Keratinocyte (primary cell): Measurements from ENCODE around the gene PFKFB3. TPM values are rescaled to one million over a fixed set of nuclear protein-coding genes. Genes with fewer than 3 reads are reported as not detected.

Source experiments
- DNase-seq: peaks from one replicate; pipeline ENCODE4 v3.0.0-alpha.2; 2011; ENCODE audit warnings: low read depth, missing footprints, low spot score
- FAIRE-seq: peaks from 2 replicates; lab custom pipeline; 2011; peaks lifted over from hg19 to GRCh38; lab: Jason Lieb, UNC
- H2AFZ ChIP-seq: 2 replicates; pipeline ENCODE4 v1.6.0; 2012; ENCODE audit warnings: low read length, control low read depth, inconsistent platforms; ENCODE audit not compliant: control insufficient read depth
- H3K27ac ChIP-seq: 2 replicates; pipeline ENCODE4 v1.5.1; 2011; ENCODE audit warnings: low read length; ENCODE audit not compliant: control insufficient read depth, insufficient read depth
- H3K27me3 ChIP-seq: 3 replicates; pipeline ENCODE4 v1.6.0; 2011; ENCODE audit warnings: low read length; ENCODE audit not compliant: control insufficient read depth, insufficient read depth; ENCODE audit errors: extremely low read depth
- H3K36me3 ChIP-seq, 2 experiments: 2 replicates in 1 of 2; 3 replicates in 1 of 2; pipeline ENCODE4 v1.5.1; 2011; ENCODE audit warnings: low read length in 2 of 2, mild to moderate bottlenecking in 1 of 2; ENCODE audit not compliant: control insufficient read depth in 2 of 2, insufficient read depth in 2 of 2; ENCODE audit errors: extremely low read depth in 1 of 2
- H3K4me1 ChIP-seq: 3 replicates; pipeline ENCODE4 v1.5.1; 2011; ENCODE audit warnings: low read length; ENCODE audit not compliant: control insufficient read depth, insufficient read depth; ENCODE audit errors: extremely low read depth
- H3K4me2 ChIP-seq: 3 replicates; pipeline ENCODE4 v1.6.0; 2011; ENCODE audit warnings: low read depth, low read length; ENCODE audit not compliant: control insufficient read depth, insufficient read depth; ENCODE audit errors: extremely low read depth
- H3K4me3 ChIP-seq, 3 experiments: fragments of 200-600 bp in 1 of 3; sonication (generic) in 1 of 3; 2 replicates in 2 of 3; 3 replicates in 1 of 3; pipeline ENCODE4 v1.5.1; 2011 to 2016; ENCODE audit warnings: low read length in 3 of 3, mild to moderate bottlenecking in 3 of 3, control low read depth in 2 of 3, inconsistent platforms in 1 of 3, low read depth in 1 of 3, mixed read lengths in 1 of 3, mixed run types in 1 of 3, moderate library complexity in 1 of 3; ENCODE audit not compliant: control insufficient read depth in 2 of 3, insufficient read depth in 2 of 3; ENCODE audit errors: extremely low read depth in 1 of 3
- H3K79me2 ChIP-seq: 2 replicates; pipeline ENCODE4 v1.6.0; 2012; ENCODE audit warnings: low read length; ENCODE audit not compliant: control insufficient read depth, insufficient read depth
- H3K9ac ChIP-seq: 3 replicates; pipeline ENCODE4 v1.6.0; 2011; ENCODE audit warnings: low read length; ENCODE audit not compliant: control insufficient read depth, insufficient read depth; ENCODE audit errors: extremely low read depth
- H3K9me1 ChIP-seq: 3 replicates; pipeline ENCODE4 v1.6.0; 2011; ENCODE audit warnings: low read length; ENCODE audit not compliant: control insufficient read depth, insufficient read depth; ENCODE audit errors: extremely low read depth
- H3K9me3 ChIP-seq: 2 replicates; pipeline ENCODE4 v1.5.1; 2012; ENCODE audit warnings: low read depth, low read length; ENCODE audit not compliant: control insufficient read depth
- H4K20me1 ChIP-seq: 3 replicates; pipeline ENCODE4 v1.6.0; 2011; ENCODE audit warnings: low read length; ENCODE audit not compliant: control insufficient read depth, insufficient read depth; ENCODE audit errors: extremely low read depth
- EZH2 ChIP-seq: IDR thresholded peaks from one replicate; pipeline ENCODE4 v1.6.1; 2012; ENCODE audit warnings: inconsistent platforms, mild to moderate bottlenecking, low read length, moderate library complexity
- dilution Hi-C: fragments of 300-500 bp; cut with MboI; formaldehyde crosslinking; loops from one replicate; pipeline ENCODE4 v1.7.0; 2020; ENCODE audit warnings: low sequenced_read_pairs; ENCODE audit not compliant: extremely low pct_ligation_motif_present
- polyA plus RNA-seq, 5 experiments: library from polyadenylated mRNA; depleted of rRNA in 3 of 5; stranded (reverse) in 3 of 5; stranded (forward) in 1 of 5; unstranded in 1 of 5; fragments of >200 nt; gene quantifications; 1 replicate in 1 of 5; 2 replicates in 3 of 5; 3 replicates in 1 of 5; pipeline versions ENCODE4 v1.2.1 to v1.2.3, GENCODE V29; 2011 to 2012; ENCODE audit warnings: missing spikeins in 2 of 5, low read depth in 1 of 5, low replicate concordance in 1 of 5
- TF ChIP-seq, protein P1 (sequence below), 3 experiments: IDR thresholded peaks in 1 of 3; conservative IDR thresholded peaks in 1 of 3; optimal IDR thresholded peaks in 1 of 3; 2 replicates in 2 of 3; 3 replicates in 1 of 3; pipeline versions ENCODE3 to v1.5.1; 2011; ENCODE audit warnings: low read length in 3 of 3, mild to moderate bottlenecking in 3 of 3, moderate library complexity in 2 of 3, control low read depth in 1 of 3, inconsistent platforms in 1 of 3; ENCODE audit not compliant: insufficient read depth in 2 of 3; ENCODE audit errors: extremely low read depth in 1 of 3

Gene PFKFB3
- polyA plus RNA-seq, 1 donor (not counting 4 experiments of a cell fraction or from before 2014, with no cell fraction given) = 18.6 TPM

DNA sequence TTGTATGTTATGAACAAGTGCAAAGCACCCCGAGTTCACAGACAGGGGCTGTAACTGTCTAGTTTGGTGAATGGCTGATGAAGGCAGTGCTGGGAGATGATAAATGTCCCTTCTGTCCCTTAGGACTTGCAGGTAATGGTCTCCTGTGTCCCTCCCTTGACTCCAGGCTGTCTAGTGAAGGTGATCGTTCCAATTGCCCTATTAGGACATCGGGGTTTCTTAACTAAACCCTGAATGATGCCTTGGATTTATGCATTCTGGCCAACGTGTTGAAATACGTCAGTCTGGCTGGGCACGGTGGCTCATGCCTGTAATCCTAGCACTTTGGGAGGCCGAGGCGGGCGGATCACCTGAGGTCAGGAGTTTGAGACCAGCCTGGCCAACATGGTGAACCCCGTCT is 69.4 kb downstream of the PFKFB3 start:
- Histone ChIP-seq H3K4me3 (no peak overlapping the region), H3K36me3 (no peaks in the 10 kb centered on the region), H3K9ac (no peak overlapping the region), H2AFZ (no peak overlapping the region), H3K9me1 (no peaks in the 10 kb centered on the region), H3K4me2 (no peak overlapping the region), H3K9me3 (no peaks in the 10 kb centered on the region), H3K27me3 (no peaks in the 10 kb centered on the region), H3K27ac (no peak overlapping the region), H3K79me2 (no peaks in the 10 kb centered on the region), H4K20me1 (no peaks in the 10 kb centered on the region), H3K4me1 (peaks cover 15% of the 10 kb centered on the region)
- TF ChIP-seq EZH2 = no peak
- TF ChIP-seq, protein P1, sequence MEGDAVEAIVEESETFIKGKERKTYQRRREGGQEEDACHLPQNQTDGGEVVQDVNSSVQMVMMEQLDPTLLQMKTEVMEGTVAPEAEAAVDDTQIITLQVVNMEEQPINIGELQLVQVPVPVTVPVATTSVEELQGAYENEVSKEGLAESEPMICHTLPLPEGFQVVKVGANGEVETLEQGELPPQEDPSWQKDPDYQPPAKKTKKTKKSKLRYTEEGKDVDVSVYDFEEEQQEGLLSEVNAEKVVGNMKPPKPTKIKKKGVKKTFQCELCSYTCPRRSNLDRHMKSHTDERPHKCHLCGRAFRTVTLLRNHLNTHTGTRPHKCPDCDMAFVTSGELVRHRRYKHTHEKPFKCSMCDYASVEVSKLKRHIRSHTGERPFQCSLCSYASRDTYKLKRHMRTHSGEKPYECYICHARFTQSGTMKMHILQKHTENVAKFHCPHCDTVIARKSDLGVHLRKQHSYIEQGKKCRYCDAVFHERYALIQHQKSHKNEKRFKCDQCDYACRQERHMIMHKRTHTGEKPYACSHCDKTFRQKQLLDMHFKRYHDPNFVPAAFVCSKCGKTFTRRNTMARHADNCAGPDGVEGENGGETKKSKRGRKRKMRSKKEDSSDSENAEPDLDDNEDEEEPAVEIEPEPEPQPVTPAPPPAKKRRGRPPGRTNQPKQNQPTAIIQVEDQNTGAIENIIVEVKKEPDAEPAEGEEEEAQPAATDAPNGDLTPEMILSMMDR (optimal IDR thresholded peaks at IDR 0.05 in 1 of 3, IDR thresholded peaks at IDR 0.05 in 1 of 3, conservative IDR thresholded peaks at IDR 0.05 in 1 of 3; ENCODE audit: extremely low read depth in 1 of 3, insufficient read depth in 2 of 3, low read length in 3 of 3) = no peak
- no peak for DNase-seq
- dilution Hi-C loops = loop anchor here (25.0 kb wide), 1 partner anchor 115 kb away; no protein-coding TSS in a partner anchor
- no peak for FAIRE-seq

DNA sequence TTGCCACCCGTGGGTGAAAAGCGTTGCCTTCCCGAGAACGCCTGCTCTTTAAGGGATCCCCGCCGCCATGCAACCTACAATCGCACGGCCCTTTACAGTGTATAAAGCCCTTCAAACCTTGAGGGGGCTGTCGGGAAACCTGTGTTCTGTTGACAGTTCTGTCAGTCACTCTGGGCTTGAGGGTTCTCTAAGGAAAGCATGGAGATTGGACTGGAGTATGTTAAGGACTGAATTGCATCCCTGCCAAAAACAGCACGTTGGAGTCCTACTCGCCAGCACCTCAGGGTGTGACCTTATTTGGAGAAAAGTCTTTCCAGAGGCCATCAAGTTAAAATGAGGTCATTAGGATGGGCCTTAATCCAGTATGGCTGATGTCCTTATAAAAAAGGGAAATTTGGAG is 70.6 kb downstream of the PFKFB3 start:
- Histone ChIP-seq H3K9ac (no peak overlapping the region), H3K4me2 (no peak overlapping the region), H2AFZ (no peak overlapping the region), H3K27ac (no peak overlapping the region), H3K4me3 (no peak overlapping the region), H3K27me3 (no peaks in the 10 kb centered on the region), H3K9me3 (no peaks in the 10 kb centered on the region), H3K79me2 (no peaks in the 10 kb centered on the region), H4K20me1 (no peaks in the 10 kb centered on the region), H3K4me1 (peaks cover 15% of the 10 kb centered on the region), H3K9me1 (no peaks in the 10 kb centered on the region), H3K36me3 (no peaks in the 10 kb centered on the region)
- dilution Hi-C loops = loop anchor here (25.0 kb wide), 1 partner anchor 114 kb away; no protein-coding TSS in a partner anchor
- TF ChIP-seq EZH2 = no peak
- FAIRE-seq (no peak), DNase-seq (no peak)

DNA sequence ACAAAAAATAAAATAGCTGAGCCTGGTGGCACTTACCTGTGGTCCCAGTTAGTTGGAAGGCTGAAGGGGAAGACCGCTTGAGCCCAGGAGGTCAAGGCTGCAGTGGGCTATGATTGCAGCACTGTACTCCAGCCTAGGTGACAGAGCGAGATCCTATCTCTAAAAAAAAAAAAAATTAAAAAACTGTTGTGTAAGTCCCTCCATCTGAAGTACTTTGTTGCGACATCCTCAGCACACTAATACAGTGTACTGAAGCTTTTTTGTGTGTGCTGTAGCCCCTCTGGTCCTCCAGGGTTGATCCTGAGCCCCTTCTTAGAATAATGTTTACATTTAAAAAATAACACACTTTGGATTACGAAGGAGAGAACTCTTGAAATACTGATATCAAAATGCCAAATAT is 71.3 kb downstream of the PFKFB3 start:
- DNase-seq (no peak), FAIRE-seq (no peak)
- Histone ChIP-seq H3K27me3 (no peaks in the 10 kb centered on the region), H2AFZ (no peak overlapping the region), H3K9ac (no peak overlapping the region), H3K27ac (no peak overlapping the region), H3K4me2 (no peak overlapping the region), H3K9me1 (no peaks in the 10 kb centered on the region), H3K79me2 (no peaks in the 10 kb centered on the region), H4K20me1 (no peaks in the 10 kb centered on the region), H3K36me3 (no peaks in the 10 kb centered on the region), H3K9me3 (no peaks in the 10 kb centered on the region), H3K4me3 (no peak overlapping the region), H3K4me1 (peaks cover 15% of the 10 kb centered on the region)
- TF ChIP-seq, protein P1 (optimal IDR thresholded peaks at IDR 0.05 in 1 of 3, IDR thresholded peaks at IDR 0.05 in 1 of 3, conservative IDR thresholded peaks at IDR 0.05 in 1 of 3; ENCODE audit: extremely low read depth in 1 of 3, insufficient read depth in 2 of 3, low read length in 3 of 3) = no peak
- no peak for TF ChIP-seq EZH2
- dilution Hi-C loops = loop anchor here (25.0 kb wide), 1 partner anchor 113 kb away; no protein-coding TSS in a partner anchor
